Mesenchymal stem cell (in vitro differentiated cells and primary cell): Measurements from ENCODE around the gene CRABP1.

ENCODE experiments used
- DNase-seq: peaks from one replicate; pipeline ENCODE4 v3.0.0-alpha.2; 2013
- H2AFZ ChIP-seq: one replicate; pipeline ENCODE4 v1.6.1; 2013; ENCODE audit warnings: low read depth, mild to moderate bottlenecking, control low read depth, inconsistent platforms, low read length, moderate library complexity
- H2AK5ac ChIP-seq: 2 replicates; pipeline ENCODE4 v1.6.1; 2013; ENCODE audit warnings: low read length, moderate library complexity, mild to moderate bottlenecking, inconsistent platforms; ENCODE audit not compliant: severe bottlenecking
- H2BK120ac ChIP-seq: one replicate; pipeline ENCODE4 v1.6.1; 2013; ENCODE audit warnings: low read depth, mild to moderate bottlenecking, inconsistent platforms, low read length, moderate library complexity
- H2BK12ac ChIP-seq, 2 experiments: one replicate each; pipeline ENCODE4 v1.6.1; 2013; ENCODE audit warnings: inconsistent platforms in 2 of 2, low read length in 2 of 2, mild to moderate bottlenecking in 2 of 2, moderate library complexity in 2 of 2, control low read depth in 1 of 2
- H2BK15ac ChIP-seq: one replicate; pipeline ENCODE4 v1.6.1; 2013; ENCODE audit warnings: mild to moderate bottlenecking, low read depth, inconsistent platforms; ENCODE audit not compliant: poor library complexity, severe bottlenecking
- H2BK5ac ChIP-seq: 2 replicates; pipeline ENCODE4 v1.6.1; 2013; ENCODE audit warnings: low read depth, mild to moderate bottlenecking, low read length, control low read depth, inconsistent platforms; ENCODE audit not compliant: poor library complexity, severe bottlenecking
- H3K14ac ChIP-seq, 2 experiments: one replicate each; pipeline ENCODE4 v1.6.1; 2013; ENCODE audit warnings: inconsistent platforms in 2 of 2, low read length in 2 of 2, control low read depth in 1 of 2, mild to moderate bottlenecking in 1 of 2, moderate library complexity in 1 of 2
- H3K18ac ChIP-seq, 2 experiments: one replicate each; pipeline ENCODE4 v1.6.1; 2013; ENCODE audit warnings: inconsistent platforms in 2 of 2, low read length in 2 of 2, control low read depth in 1 of 2, low read depth in 1 of 2, mild to moderate bottlenecking in 1 of 2
- H3K23ac ChIP-seq, 2 experiments: one replicate each; pipeline ENCODE4 v1.6.1; 2013; ENCODE audit warnings: inconsistent platforms in 2 of 2, low read length in 2 of 2, mild to moderate bottlenecking in 2 of 2, moderate library complexity in 2 of 2, control low read depth in 1 of 2
- H3K27ac ChIP-seq: 2 replicates; pipeline ENCODE4 v1.5.1; 2013; ENCODE audit warnings: mild to moderate bottlenecking, moderate library complexity, low read length, control low read depth, inconsistent platforms; ENCODE audit not compliant: poor library complexity, severe bottlenecking
- H3K27me3 ChIP-seq, 2 experiments: 2 replicates each; pipeline versions ENCODE4 v1.6.1 to v1.7.0; 2013; ENCODE audit warnings: low read length in 2 of 2, mild to moderate bottlenecking in 2 of 2, moderate library complexity in 2 of 2, control low read depth in 1 of 2, inconsistent platforms in 1 of 2; ENCODE audit not compliant: control insufficient read depth in 1 of 2, insufficient read depth in 1 of 2
- H3K36me3 ChIP-seq, 2 experiments: 2 replicates each; pipeline versions ENCODE4 v1.6.1 to v1.7.0; 2013; ENCODE audit warnings: low read length in 2 of 2, control low read depth in 1 of 2, inconsistent platforms in 1 of 2, low read depth in 1 of 2, mild to moderate bottlenecking in 1 of 2; ENCODE audit not compliant: insufficient read depth in 2 of 2, control insufficient read depth in 1 of 2
- H3K4ac ChIP-seq, 2 experiments: one replicate each; pipeline ENCODE4 v1.6.1; 2013; ENCODE audit warnings: inconsistent platforms in 2 of 2, low read length in 2 of 2, mild to moderate bottlenecking in 2 of 2, moderate library complexity in 2 of 2, control low read depth in 1 of 2, low read depth in 1 of 2
- H3K4me1 ChIP-seq: 2 replicates; pipeline ENCODE4 v1.6.1; 2013; ENCODE audit warnings: low read depth, low read length, control low read depth; ENCODE audit not compliant: control insufficient read depth, insufficient read depth
- H3K4me2 ChIP-seq: 2 replicates; pipeline ENCODE4 v1.6.1; 2013; ENCODE audit warnings: low read length, mild to moderate bottlenecking, inconsistent platforms; ENCODE audit not compliant: poor library complexity, severe bottlenecking
- H3K4me3 ChIP-seq, 2 experiments: 2 replicates each; pipeline versions ENCODE4 v1.5.1 to v1.7.0; 2013; ENCODE audit warnings: low read length in 2 of 2, mild to moderate bottlenecking in 2 of 2, control low read depth in 1 of 2, low read depth in 1 of 2; ENCODE audit not compliant: insufficient read depth in 1 of 2
- H3K79me1 ChIP-seq: replicated peaks from 2 replicates; pipeline ENCODE4 v1.6.1; 2013; ENCODE audit warnings: mild to moderate bottlenecking, control low read depth, low read length, inconsistent platforms; ENCODE audit not compliant: poor library complexity, severe bottlenecking
- H3K9ac ChIP-seq: 2 replicates; pipeline ENCODE4 v1.7.0; 2013; ENCODE audit warnings: mild to moderate bottlenecking, low read length, moderate library complexity
- H3K9me3 ChIP-seq: 2 replicates; pipeline ENCODE4 v1.7.0; 2013; ENCODE audit warnings: mild to moderate bottlenecking, low read length; ENCODE audit not compliant: control insufficient read depth
- H4K8ac ChIP-seq: one replicate; pipeline ENCODE4 v1.6.1; 2013; ENCODE audit warnings: inconsistent platforms, mild to moderate bottlenecking, low read length, moderate library complexity
- H4K91ac ChIP-seq: one replicate; pipeline ENCODE4 v1.6.1; 2013; ENCODE audit warnings: mild to moderate bottlenecking, low read length, inconsistent platforms
- WGBS: methylation state at CpG from one replicate; pipeline ENCODE4 v1.1.7; 2013; ENCODE audit warnings: mixed read lengths; 5-methylcytosine and 5-hydroxymethylcytosine counted together

CRABP1 gene

GRCh38 chr15:78360958-78361718, 21.0 kb downstream of the CRABP1 start:
- no peak overlapping the region for H2AFZ ChIP-seq
- no peak overlapping the region for H3K4me2 ChIP-seq
- peaks cover 32 to 36% of the 10 kb centered on the region in 2 experiments for H3K27me3 ChIP-seq
- H3K14ac ChIP-seq, result no peak overlapping the region
- H3K4me1 ChIP-seq, result peaks cover 2% of the 10 kb centered on the region
- H3K4me3 ChIP-seq, result no peak overlapping the region
- no peak overlapping the region for H3K23ac ChIP-seq
- H4K8ac ChIP-seq, result no peak overlapping the region
- H3K79me1 ChIP-seq, result no peaks in the 10 kb centered on the region
- H3K36me3 ChIP-seq, result no peaks in the 10 kb centered on the region
- H2BK5ac ChIP-seq, result no peak overlapping the region
- no peak overlapping the region for H2BK15ac ChIP-seq
- no peaks in the 10 kb centered on the region for H3K9me3 ChIP-seq
- no peak overlapping the region for H3K27ac ChIP-seq
- no peak for DNase-seq
- no peak overlapping the region for H3K4ac ChIP-seq
- WGBS, result 84% methylated on average over 8 of the region's 8 CpGs
- no peak overlapping the region for H4K91ac ChIP-seq
- H3K9ac ChIP-seq, result no peak overlapping the region
- no peak overlapping the region for H2BK12ac ChIP-seq
- no peak overlapping the region for H3K18ac ChIP-seq
- no peak overlapping the region for H2BK120ac ChIP-seq
- H2AK5ac ChIP-seq, result no peak overlapping the region

GRCh38 chr15:78361771-78362506, 21.8 kb downstream of the CRABP1 start:
- DNase-seq, result no peak
- H3K27ac ChIP-seq, result no peak overlapping the region
- no peak overlapping the region for H2BK15ac ChIP-seq
- no peak overlapping the region for H3K4ac ChIP-seq
- H2AFZ ChIP-seq, result no peak overlapping the region
- no peaks in the 10 kb centered on the region for H3K36me3 ChIP-seq
- H3K23ac ChIP-seq, result no peak overlapping the region
- no peak overlapping the region for H3K4me3 ChIP-seq
- H3K4me1 ChIP-seq, result peaks cover 2% of the 10 kb centered on the region
- peaks cover 32 to 36% of the 10 kb centered on the region in 2 experiments for H3K27me3 ChIP-seq
- H2BK12ac ChIP-seq, result no peak overlapping the region
- no peak overlapping the region for H2BK120ac ChIP-seq
- no peaks in the 10 kb centered on the region for H3K9me3 ChIP-seq
- no peak overlapping the region for H3K18ac ChIP-seq
- no peak overlapping the region for H3K9ac ChIP-seq
- no peak overlapping the region for H3K14ac ChIP-seq
- no peak overlapping the region for H2BK5ac ChIP-seq
- H3K4me2 ChIP-seq, result no peak overlapping the region
- WGBS, result 90% methylated on average over 6 of the region's 6 CpGs
- H4K91ac ChIP-seq, result no peak overlapping the region
- no peaks in the 10 kb centered on the region for H3K79me1 ChIP-seq
- H4K8ac ChIP-seq, result no peak overlapping the region
- no peak overlapping the region for H2AK5ac ChIP-seq

GRCh38 chr15:78362716-78363380, 22.7 kb downstream of the CRABP1 start:
- Histone ChIP-seq H3K9me3 (no peaks in the 10 kb centered on the region), H3K4ac (no peak overlapping the region), H4K8ac (no peak overlapping the region), H2BK15ac (no peak overlapping the region), H2AFZ (no peak overlapping the region), H2AK5ac (no peak overlapping the region), H3K4me2 (no peak overlapping the region), H2BK120ac (no peak overlapping the region), H3K18ac (no peak overlapping the region), H3K4me1 (peaks cover 2% of the 10 kb centered on the region), H3K9ac (no peak overlapping the region), H3K14ac (no peak overlapping the region), H2BK12ac (no peak overlapping the region), H2BK5ac (no peak overlapping the region), H4K91ac (no peak overlapping the region), H3K79me1 (no peaks in the 10 kb centered on the region), H3K4me3 (no peak overlapping the region), H3K36me3 (no peaks in the 10 kb centered on the region), H3K23ac (no peak overlapping the region), H3K27ac (no peak overlapping the region), H3K27me3 (peaks cover 29 to 32% of the 10 kb centered on the region in 2 experiments)
- DNase-seq, result no peak
- WGBS, result 61% methylated on average over 8 of the region's 8 CpGs

GRCh38 chr15:78363381-78363734, 23.2 kb downstream of the CRABP1 start:
- H3K18ac ChIP-seq, result no peak overlapping the region
- no peak overlapping the region for H3K23ac ChIP-seq
- no peak overlapping the region for H3K9ac ChIP-seq
- H2BK12ac ChIP-seq, result no peak overlapping the region
- WGBS, result 92% methylated on average over 6 of the region's 6 CpGs
- no peak overlapping the region for H4K91ac ChIP-seq
- no peak overlapping the region for H4K8ac ChIP-seq
- no peak for DNase-seq
- no peak overlapping the region for H2AK5ac ChIP-seq
- H3K4me2 ChIP-seq, result no peak overlapping the region
- H2BK15ac ChIP-seq, result no peak overlapping the region
- no peak overlapping the region for H2AFZ ChIP-seq
- no peaks in the 10 kb centered on the region for H3K36me3 ChIP-seq
- H2BK120ac ChIP-seq, result no peak overlapping the region
- H3K14ac ChIP-seq, result no peak overlapping the region
- H3K79me1 ChIP-seq, result no peaks in the 10 kb centered on the region
- H3K27ac ChIP-seq, result no peak overlapping the region
- H3K4me3 ChIP-seq, result no peak overlapping the region
- peaks cover 26 to 32% of the 10 kb centered on the region in 2 experiments for H3K27me3 ChIP-seq
- H2BK5ac ChIP-seq, result no peak overlapping the region
- no peaks in the 10 kb centered on the region for H3K9me3 ChIP-seq
- peaks cover 5% of the 10 kb centered on the region for H3K4me1 ChIP-seq
- H3K4ac ChIP-seq, result no peak overlapping the region
